ENCODE measurements around the gene MKRN2OS. TPM values are rescaled to one million over a fixed set of nuclear protein-coding genes. Genes with fewer than 3 reads are reported as not detected.

MKRN2OS gene
- total and polyA plus RNA-seq, 10 of the 15 experiments (the other 5 are each of a cell fraction or from before 2014, with no cell fraction given), result 0.20 to 1.0 (median 0.40) TPM; not detected in 4

DNA sequence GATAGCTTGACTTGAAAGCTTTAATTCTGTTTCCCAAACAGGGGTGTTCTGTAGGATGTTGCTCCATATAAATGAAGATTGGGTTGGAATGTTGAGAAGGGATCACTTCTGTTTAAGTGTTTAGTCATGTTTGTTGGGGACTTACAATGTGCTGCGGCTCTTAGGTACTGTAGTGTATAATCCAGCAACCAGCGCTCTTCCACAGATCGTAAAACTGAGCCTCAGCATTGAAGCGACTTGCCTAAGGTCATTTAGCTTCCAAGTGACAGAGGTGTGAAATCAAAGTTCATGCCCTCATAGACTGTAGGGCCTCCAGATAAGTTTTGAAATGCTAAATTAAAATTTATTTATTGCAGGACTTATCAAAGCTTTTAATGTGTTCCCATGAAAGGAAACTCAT is 13.4 kb upstream of the MKRN2OS start:
- H3K4me1 ChIP-seq (ENCODE audit: control insufficient read depth, insufficient read depth, low read length), result peaks cover 25% of the 10 kb centered on the region
- no peaks in the 10 kb centered on the region for H3K27me3 ChIP-seq (replicated peaks in 1 of 2; ENCODE audit: control insufficient read depth in 2 of 2, insufficient read depth in 2 of 2, low read length in 1 of 2)
- peak overlapping the region; percentile 93 for H3K4me2 ChIP-seq (ENCODE audit: control insufficient read depth, insufficient read depth)
- ChIA-PET SMC1A (ENCODE audit: uncharacterized antibody, unreplicated experiment) (interaction anchor here (1.0 to 5.6 kb wide), 5 partner anchors 16 to 103 kb away, joined by 3 to 38 read pairs (median 3); partner anchors contain the start of gene RAF1), POLR2A (interaction anchor here (1.1 to 5.0 kb wide), 5 partner anchors 74 to 105 kb away, joined by 3 to 38 read pairs (median 4); partner anchors contain the start of genes RAF1 and TSEN2), CTCF (interaction anchor here (0.7 to 2.1 kb wide), 6 partner anchors 24 to 424 kb away, joined by 3 to 7 read pairs (median 4); partner anchors contain the start of gene TSEN2), RAD21 (ENCODE audit: unreplicated experiment) (interaction anchor here (0.8 to 1.5 kb wide), 4 partner anchors 73 to 163 kb away, joined by 3 to 4 read pairs (median 3); partner anchors contain the start of gene RAF1)
- no peak for ATAC-seq
- peaks cover 66% of the 10 kb centered on the region for H3K79me2 ChIP-seq (ENCODE audit: control insufficient read depth, insufficient read depth, low read length)
- WGBS (ENCODE audit: insufficient coverage, insufficient replicate concordance, low lambda C conversion rate, missing lambda C conversion rate), result 83% methylated on average over 4 of the region's 4 CpGs
- peaks cover 4% of the 10 kb centered on the region; the same call in 1 of the 2 replicates for H4K20me1 ChIP-seq (ENCODE audit: control insufficient read depth, insufficient read depth)
- TF ChIP-seq MLLT1 (IDR thresholded peaks at IDR 0.05) (peak; percentile 83), WRNIP1 (IDR thresholded peaks at IDR 0.05; ENCODE audit: borderline replicate concordance, low read depth, low read length) (0 out of 2 replicates have a peak, but pooled peaks have one; percentile 48), USF2 (IDR thresholded peaks at IDR 0.05; ENCODE audit: borderline replicate concordance, low read depth, low read length) (no peak)
- peak overlapping the region; percentile 20; the same call in 1 of the 2 replicates for H3K27ac ChIP-seq (ENCODE audit: control insufficient read depth, insufficient read depth)
- peak overlapping the region; percentile 95 for H3K4me3 ChIP-seq
- no peak for FAIRE-seq
- no peaks in the 10 kb centered on the region for H3K36me3 ChIP-seq (ENCODE audit: control insufficient read depth in 2 of 2, insufficient read depth in 2 of 2, low read length in 1 of 2)
- no peaks in the 10 kb centered on the region for H3K9me3 ChIP-seq (replicated peaks; ENCODE audit: control insufficient read depth, insufficient read depth, low read length)
- no peak for DNase-seq (ENCODE audit: low read depth, low spot score)
- in situ Hi-C loops (cut with MboI), result no loop called here
- H3K9ac ChIP-seq (ENCODE audit: control insufficient read depth, insufficient read depth, low read length), result 0 out of 2 replicates have a peak overlapping the region, but pooled peaks have one; percentile 87
- intact Hi-C loops (cut with micrococcal nuclease; ENCODE audit: unreplicated experiment), result loop anchor here (5.0 kb wide), 2 partner anchors 284 to 421 kb away; partner anchors contain the start of gene RPL32
- no TSS peak for BruUV-seq (replicated peaks)
- H2AFZ ChIP-seq (ENCODE audit: control insufficient read depth, low read depth, low read length), result no peak overlapping the region
